ENCODE data around the gene IL1RL2.

The IL1RL2 gene

GRCh38 chr2:102186791-102187495, at the start of gene IL1RL2:
Gene IL1RL2 (plus strand): TSS chr2:102187023. CDS start chr2:102187868, 845 bp downstream.
- DNase-seq, result no peak

DNA sequence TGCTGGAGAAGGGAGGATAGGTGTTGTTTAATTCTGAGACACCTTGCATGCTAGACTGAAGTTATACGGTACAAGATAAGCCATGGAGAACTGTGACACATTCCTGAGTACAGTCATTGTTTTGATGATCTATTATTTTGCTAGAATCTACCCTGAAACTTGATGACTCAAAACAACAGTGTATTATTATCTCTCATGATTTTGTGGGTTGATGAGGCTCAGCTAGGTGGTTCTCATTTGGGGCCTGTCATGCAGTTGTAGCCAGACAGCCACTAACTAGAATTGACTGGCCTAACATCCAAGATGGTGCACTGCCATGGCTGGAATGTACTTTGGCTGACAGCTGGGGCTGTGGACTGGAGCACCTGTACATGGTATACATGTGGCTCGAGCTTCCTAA, 49.7 kb upstream of the IL1RL2 start:
- DNase-seq, result no peak

GRCh38 chr2:102138331-102138730, 48.5 kb upstream of the IL1RL2 start:
- DNase-seq, result no peak

DNA sequence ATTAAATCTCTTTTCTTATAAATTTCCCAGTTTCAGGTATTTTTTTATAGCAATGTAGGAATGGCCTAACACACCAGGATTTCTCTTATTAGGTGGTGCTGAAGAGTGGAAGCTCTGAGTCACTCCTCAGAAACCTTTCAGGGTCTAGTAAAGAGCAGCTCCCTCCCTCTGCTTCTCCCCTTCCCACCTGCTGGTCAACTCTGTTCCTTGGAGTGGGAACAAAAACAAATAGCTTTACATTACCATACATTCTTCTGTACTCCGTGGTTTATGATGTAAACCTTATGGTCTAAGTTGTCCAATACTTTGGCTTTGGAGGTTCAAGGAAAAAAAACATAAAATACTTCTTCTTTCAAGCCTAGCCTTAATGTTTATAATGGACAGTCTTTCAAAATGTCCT, 47.0 kb upstream of the IL1RL2 start:
- DNase-seq, result no peak

DNA sequence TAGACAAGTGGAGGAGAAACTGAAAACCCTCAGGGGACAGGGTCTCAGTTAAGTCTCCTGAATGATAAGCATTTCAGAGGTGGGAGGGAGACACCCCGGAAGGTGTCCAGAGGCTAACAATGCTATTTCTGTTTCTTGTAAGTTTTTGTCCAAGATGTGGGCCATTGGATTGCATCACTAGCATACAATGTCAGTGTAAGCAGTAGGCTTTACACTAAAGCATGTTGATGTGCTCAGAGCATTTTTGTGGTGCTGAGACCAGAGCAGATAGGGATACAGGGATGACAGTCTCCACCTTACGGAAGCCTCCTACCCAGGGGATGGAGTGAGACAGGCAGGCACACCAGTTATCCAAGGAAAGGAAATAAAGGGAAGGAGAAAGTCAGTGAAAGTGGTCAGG, 46.4 kb upstream of the IL1RL2 start:
- no peak for DNase-seq

- no peak for DNase-seq
Observed at GRCh38 chr2:102141011-102141943, 45.5 kb upstream of the IL1RL2 start.

GRCh38 chr2:102141970-102142828, 44.6 kb upstream of the IL1RL2 start, which contains the start of gene IL1R1:
Gene IL1R1 (plus strand): TSS chr2:102142746. CDS start chr2:102157725, 14,979 bp downstream.
- no peak for DNase-seq

GRCh38 chr2:102142829-102143449, 43.9 kb upstream of the IL1RL2 start:
- no peak for DNase-seq

DNA sequence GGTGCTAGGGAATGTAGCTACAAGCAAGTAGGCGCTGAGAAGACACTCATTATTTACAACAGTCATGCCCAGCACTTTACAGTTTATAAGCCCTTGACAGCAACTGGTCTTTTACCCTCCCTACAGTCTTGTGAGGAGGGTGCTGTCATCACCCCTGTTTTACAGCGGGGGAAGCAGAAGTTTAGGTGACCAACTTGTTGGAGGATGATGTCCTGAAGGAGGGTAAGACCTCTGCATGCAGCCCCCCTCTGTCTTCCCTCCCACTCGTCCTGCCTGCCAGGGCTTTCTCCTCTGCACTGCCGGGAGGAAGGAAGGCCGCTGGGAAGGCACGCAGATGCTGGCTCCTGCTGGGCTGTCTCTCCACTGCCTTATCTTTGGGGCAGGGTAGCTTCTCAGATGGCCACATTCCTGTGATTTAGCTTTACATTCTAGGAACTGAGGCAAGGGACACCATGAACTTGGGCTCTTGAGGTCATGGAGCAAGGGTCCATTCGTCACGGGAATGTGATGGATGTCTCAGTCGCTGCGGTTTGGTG, 43.3 kb upstream of the IL1RL2 start:
- no peak for DNase-seq

DNA sequence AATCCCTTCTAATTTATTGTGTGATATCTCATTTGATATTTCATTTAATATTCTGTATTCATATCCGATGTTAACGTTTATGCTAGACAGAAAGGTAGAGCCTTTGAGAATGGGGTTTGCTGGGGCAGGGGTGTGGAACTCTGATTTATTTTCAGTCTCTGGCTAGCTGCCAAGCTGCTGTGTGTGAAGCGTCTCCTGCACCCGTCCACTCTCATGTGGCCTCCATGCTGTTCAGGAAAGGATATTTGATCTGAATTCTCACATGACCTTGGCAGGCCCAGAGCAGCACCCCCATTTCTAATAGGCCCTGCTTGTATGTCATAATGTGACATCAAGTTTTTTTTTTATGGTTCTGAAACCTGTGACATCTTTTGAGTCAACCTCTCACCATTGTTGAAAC, 42.7 kb upstream of the IL1RL2 start:
- no peak for DNase-seq

GRCh38 chr2:102145107-102145506, 41.7 kb upstream of the IL1RL2 start:
- no peak for DNase-seq

- DNase-seq, result no peak
Observed at GRCh38 chr2:102145934-102146333, 40.9 kb upstream of the IL1RL2 start.

- no peak for DNase-seq
Observed at GRCh38 chr2:102147935-102148334, 38.9 kb upstream of the IL1RL2 start.

GRCh38 chr2:102149243-102149642, 37.6 kb upstream of the IL1RL2 start:
- DNase-seq, result no peak

DNA sequence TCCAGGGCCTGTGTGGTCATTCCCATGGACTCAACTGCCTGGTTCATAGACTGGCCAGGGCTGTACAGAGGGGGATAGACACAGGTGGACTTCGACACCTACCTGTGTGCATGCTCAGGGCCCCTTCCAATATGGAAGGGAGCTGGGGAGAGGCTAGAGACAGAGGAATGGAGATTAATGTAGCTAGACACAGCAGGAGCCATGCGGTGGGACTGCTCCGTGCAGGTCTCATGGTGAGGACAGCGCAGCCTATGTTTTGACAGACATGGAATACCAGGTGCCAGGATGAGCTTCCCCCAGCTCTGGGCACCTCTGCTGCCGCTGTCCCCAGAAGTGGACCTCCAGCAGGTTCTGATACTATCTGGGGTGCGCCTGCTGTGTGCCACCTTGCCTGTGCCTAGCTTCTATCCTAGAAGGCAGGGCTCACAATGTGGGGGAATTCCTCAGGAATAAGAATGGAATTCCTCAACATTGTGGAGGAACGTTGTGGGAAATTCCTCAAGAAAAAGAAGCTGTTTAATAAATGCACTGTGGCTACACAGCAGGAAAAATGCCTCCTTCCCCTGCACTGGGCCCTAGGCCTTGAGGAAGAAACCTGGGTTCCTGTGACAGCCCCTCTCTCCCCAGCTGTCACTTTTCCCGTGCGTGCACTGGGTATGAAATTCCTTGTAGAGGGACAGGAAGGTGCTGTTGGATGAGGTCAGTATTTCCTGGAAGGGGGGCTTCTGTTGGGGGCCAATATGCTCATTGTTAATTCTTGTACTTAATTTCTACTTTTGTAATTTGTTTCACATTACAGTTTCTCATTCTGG, 37.0 kb upstream of the IL1RL2 start:
- DNase-seq, result no peak

DNA sequence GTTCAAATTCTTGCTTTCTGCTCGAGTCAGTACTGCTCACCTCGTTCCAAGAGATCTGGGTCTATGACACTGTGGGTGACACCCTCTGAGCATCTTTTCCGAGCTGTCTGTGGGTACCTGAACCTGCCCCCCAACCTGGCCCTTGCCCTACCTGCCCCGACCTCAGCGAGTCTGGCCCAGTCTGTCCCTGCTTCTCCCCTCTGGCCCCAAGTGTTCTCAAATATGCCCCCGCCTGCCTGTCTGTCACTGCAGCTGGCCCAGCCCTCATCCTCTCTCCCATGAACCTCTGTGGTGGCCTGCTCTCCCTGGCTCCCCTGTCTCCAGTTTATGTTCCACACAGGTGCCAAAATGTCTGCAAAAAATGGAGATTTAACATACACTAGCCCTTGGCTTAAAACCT, 32.5 kb upstream of the IL1RL2 start:
- no peak for DNase-seq

DNA sequence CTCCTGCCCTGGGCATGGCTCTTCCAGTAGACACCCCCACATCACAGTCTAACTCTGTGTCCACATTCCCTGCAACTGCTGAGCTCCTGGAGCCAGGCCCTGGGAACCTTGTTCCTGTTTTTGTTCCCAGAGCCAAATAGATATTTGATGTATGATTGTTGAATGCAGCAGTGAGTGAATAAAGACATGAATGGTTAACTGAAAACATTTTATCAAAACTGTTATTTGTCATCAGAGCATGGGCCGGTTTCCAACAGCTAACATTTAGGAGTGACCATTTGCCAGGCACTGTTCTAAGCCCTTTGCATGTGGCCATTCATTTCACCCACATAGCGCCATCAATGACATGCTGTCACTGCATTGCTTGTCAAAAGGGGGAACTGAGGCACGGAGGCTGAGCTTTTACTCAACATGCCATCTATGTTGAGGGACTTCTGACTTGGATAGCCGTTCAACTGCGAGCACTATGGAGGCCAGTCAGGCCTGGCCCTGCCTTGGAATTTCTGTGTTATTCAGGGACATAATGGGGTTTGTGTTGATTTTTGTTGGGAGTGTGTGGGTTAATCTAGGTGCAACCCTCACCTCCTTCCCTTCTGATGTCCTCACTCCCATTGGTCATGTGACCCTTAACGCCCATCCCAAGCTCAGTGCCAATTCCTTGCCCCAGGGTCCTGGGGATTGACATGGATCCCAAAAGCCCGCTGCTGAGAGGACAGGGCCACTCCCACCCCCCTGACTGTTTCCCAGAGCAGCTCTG, 31.7 kb upstream of the IL1RL2 start:
- DNase-seq, result no peak

DNA sequence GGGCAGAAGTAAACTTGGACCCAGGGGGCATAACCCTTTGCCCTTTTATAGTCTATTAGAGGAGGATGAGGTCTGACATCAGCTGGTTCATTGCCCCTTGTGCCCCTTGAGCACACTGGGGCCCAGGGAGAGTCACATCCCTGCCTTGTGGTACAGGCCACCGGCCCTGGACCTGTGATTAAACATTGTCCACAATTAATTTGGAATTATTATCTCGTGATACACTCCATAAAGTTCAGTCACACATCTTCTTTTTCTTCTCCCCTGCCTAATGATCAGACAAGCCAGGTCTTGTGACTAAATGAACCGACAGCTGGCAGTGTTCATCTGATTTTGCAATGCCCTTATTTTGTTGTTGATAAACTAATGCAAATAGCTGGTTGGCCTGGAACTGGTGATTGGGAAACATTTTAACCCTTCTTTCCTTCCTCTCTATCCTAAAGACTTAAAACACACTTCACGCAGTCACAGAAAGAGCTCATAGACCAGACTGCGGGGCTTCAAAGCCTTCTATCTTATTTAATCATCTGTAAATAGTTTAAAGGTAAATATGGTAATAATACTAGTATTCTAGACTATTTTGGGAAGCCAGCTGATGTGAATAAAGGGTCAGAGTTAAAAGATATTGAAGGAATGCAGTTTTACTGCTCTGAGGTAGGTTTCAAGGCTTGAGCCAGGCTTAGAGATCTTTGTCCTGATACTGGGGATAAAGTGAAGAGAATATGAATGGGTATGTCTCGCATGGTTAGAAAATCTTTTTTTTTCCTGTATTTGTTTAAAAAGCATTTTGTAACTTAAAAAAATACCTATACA, 30.9 kb upstream of the IL1RL2 start:
- no peak for DNase-seq

- DNase-seq, result no peak
Observed at GRCh38 chr2:102158011-102158755, 28.6 kb upstream of the IL1RL2 start.
